IMR-90 (cell line): Measurements from ENCODE around the gene FOXO3. TPM values are rescaled to one million over a fixed set of nuclear protein-coding genes. Genes with fewer than 3 reads are reported as not detected.
A peak's percentile ranks its signal among the peaks of the same experiment; 100 is the strongest.

Source experiments
- ATAC-seq: fragments of 200-7000 bp; cut with Tn5 transposase; 2 replicates; pipeline ENCODE4 v1.9.1; 2020; ENCODE audit warnings: low read depth, mild to moderate bottlenecking, moderate library complexity
- BruUV-seq: library from RNA; stranded (reverse); fragments of 400-500 nt; replicated peaks from 2 replicates; lab custom pipeline; 2021; lab: Mats Ljungman, UMichigan
- CTCF ChIA-PET: fragments of 300-600 bp; formaldehyde crosslinking; extraction: SDS; loops from one replicate; lab custom pipeline; 2021; ENCODE audit warnings: antibody characterized with exemption; lab: Yijun Ruan, JAX
- POLR2A ChIA-PET: fragments of 300-600 bp; sonication (Branson Sonifier 250); formaldehyde crosslinking; loops from one replicate; lab custom pipeline; 2022; ENCODE audit warnings: antibody characterized with exemption; ENCODE audit not compliant: unreplicated experiment; lab: Charles Lee
- DNase-seq: peaks from one replicate; pipeline ENCODE4 v3.0.0; 2013
- H2AFZ ChIP-seq: replicated peaks from 2 replicates; pipeline ENCODE3; 2013; ENCODE audit warnings: low read length, mild to moderate bottlenecking; ENCODE audit not compliant: poor library complexity
- H2AK5ac ChIP-seq: 2 replicates; pipeline ENCODE4 v1.6.1; 2013; ENCODE audit warnings: low read depth, low read length, inconsistent platforms
- H2AK9ac ChIP-seq: replicated peaks from 2 replicates; pipeline ENCODE3; 2013; ENCODE audit warnings: mild to moderate bottlenecking, low read depth, low read length, moderate library complexity; ENCODE audit not compliant: poor library complexity
- H2BK120ac ChIP-seq: 2 replicates; pipeline ENCODE4 v1.6.1; 2013; ENCODE audit warnings: low read depth, low read length, inconsistent platforms
- H2BK15ac ChIP-seq: 3 replicates; pipeline ENCODE4 v1.6.1; 2013; ENCODE audit warnings: low read depth, low read length, inconsistent platforms
- H2BK20ac ChIP-seq: 2 replicates; pipeline ENCODE4 v1.6.1; 2013; ENCODE audit warnings: low read depth, mild to moderate bottlenecking, inconsistent platforms, low read length, moderate library complexity
- H2BK5ac ChIP-seq: 2 replicates; pipeline ENCODE4 v1.6.1; 2013; ENCODE audit warnings: mild to moderate bottlenecking, low read depth, low read length, inconsistent platforms; ENCODE audit not compliant: poor library complexity, severe bottlenecking
- H3K14ac ChIP-seq: replicated peaks from 2 replicates; pipeline ENCODE4 v1.6.1; 2013; ENCODE audit warnings: low read depth, low read length, inconsistent platforms
- H3K18ac ChIP-seq: 2 replicates; pipeline ENCODE4 v1.6.1; 2013; ENCODE audit warnings: low read depth, low read length, control low read depth
- H3K23ac ChIP-seq: 2 replicates; pipeline ENCODE4 v1.6.1; 2013; ENCODE audit warnings: low read depth, low read length, inconsistent platforms
- H3K27ac ChIP-seq: 2 replicates; pipeline ENCODE4 v1.5.1; 2013; ENCODE audit warnings: mild to moderate bottlenecking, control low read depth, low read length; ENCODE audit not compliant: insufficient read depth
- H3K27me3 ChIP-seq: 2 replicates; pipeline ENCODE4 v1.6.1; 2013; ENCODE audit warnings: low read length; ENCODE audit not compliant: control insufficient read depth, insufficient read depth
- H3K36me3 ChIP-seq: 2 replicates; pipeline ENCODE4 v1.6.1; 2013; ENCODE audit warnings: low read length, mixed read lengths; ENCODE audit not compliant: control insufficient read depth, insufficient read depth
- H3K4ac ChIP-seq: 2 replicates; pipeline ENCODE4 v1.6.1; 2013; ENCODE audit warnings: low read depth, low read length, inconsistent platforms
- H3K4me1 ChIP-seq: 2 replicates; pipeline ENCODE4 v1.6.1; 2013; ENCODE audit warnings: low read length, mixed read lengths; ENCODE audit not compliant: control insufficient read depth, insufficient read depth
- H3K4me2 ChIP-seq: 2 replicates; pipeline ENCODE4 v1.6.1; 2013; ENCODE audit warnings: low read depth, mild to moderate bottlenecking, control low read depth, low read length, moderate library complexity
- H3K4me3 ChIP-seq: 2 replicates; pipeline ENCODE4 v1.5.1; 2013; ENCODE audit warnings: low read depth, mild to moderate bottlenecking, control low read depth, low read length, moderate library complexity; ENCODE audit not compliant: insufficient read depth
- H3K56ac ChIP-seq: 2 replicates; pipeline ENCODE4 v1.6.1; 2013; ENCODE audit warnings: low read length, inconsistent platforms; ENCODE audit not compliant: insufficient read depth; ENCODE audit errors: extremely low read depth
- H3K79me1 ChIP-seq, 2 experiments: 2 replicates each; pipeline ENCODE4 v1.6.1; 2013; ENCODE audit warnings: low read length in 2 of 2, inconsistent platforms in 1 of 2, low read depth in 1 of 2
- H3K9ac ChIP-seq: 2 replicates; pipeline ENCODE4 v1.6.1; 2013; ENCODE audit warnings: low read depth, low read length, control low read depth
- H3K9me1 ChIP-seq: 2 replicates; pipeline ENCODE4 v1.6.1; 2013; ENCODE audit warnings: low read length, inconsistent platforms; ENCODE audit not compliant: insufficient read depth
- H3K9me3 ChIP-seq: 2 replicates; pipeline ENCODE4 v1.6.1; 2013; ENCODE audit warnings: low read length; ENCODE audit not compliant: control insufficient read depth, insufficient read depth
- H4K20me1 ChIP-seq: 2 replicates; pipeline ENCODE4 v1.6.1; 2013; ENCODE audit warnings: low read length, inconsistent platforms; ENCODE audit not compliant: insufficient read depth
- H4K5ac ChIP-seq: 2 replicates; pipeline ENCODE4 v1.6.1; 2013; ENCODE audit warnings: mild to moderate bottlenecking, low read depth, low read length, control low read depth
- H4K8ac ChIP-seq, 2 experiments: 2 replicates each; pipeline ENCODE4 v1.6.1; 2013; ENCODE audit warnings: low read depth in 2 of 2, low read length in 2 of 2, control low read depth in 1 of 2, inconsistent platforms in 1 of 2
- H4K91ac ChIP-seq: 2 replicates; pipeline ENCODE4 v1.6.1; 2013; ENCODE audit warnings: low read depth, low read length, inconsistent platforms; ENCODE audit not compliant: insufficient read depth
- BHLHE40 ChIP-seq: fragments of 150-350 bp; IDR thresholded peaks from 2 replicates; pipeline ENCODE4 v1.6.1; 2016; ENCODE audit warnings: mild to moderate bottlenecking, low read depth, low read length
- CEBPB ChIP-seq: IDR thresholded peaks from 2 replicates; pipeline ENCODE4 v1.6.1; 2012; ENCODE audit warnings: low read depth, low read length, improper control_type of control experiment
- CHD1 ChIP-seq: IDR thresholded peaks from 2 replicates; pipeline ENCODE4 v1.6.1; 2012; ENCODE audit warnings: low read depth, low read length, improper control_type of control experiment
- CTCF ChIP-seq: conservative IDR thresholded peaks from 2 replicates; pipeline ENCODE4 v1.5.1; 2012; ENCODE audit warnings: mild to moderate bottlenecking, low read depth, low read length, improper control_type of control experiment
- MAFK ChIP-seq: IDR thresholded peaks from 2 replicates; pipeline ENCODE4 v1.6.1; 2012; ENCODE audit warnings: low read depth, low read length, improper control_type of control experiment
- MAZ ChIP-seq: IDR thresholded peaks from 2 replicates; pipeline ENCODE4 v1.6.1; 2012; ENCODE audit warnings: low read depth, mild to moderate bottlenecking, low read length, improper control_type of control experiment, moderate library complexity, borderline replicate concordance
- MXI1 ChIP-seq: IDR thresholded peaks from 2 replicates; pipeline ENCODE4 v1.6.1; 2012; ENCODE audit warnings: low read depth, mild to moderate bottlenecking, low read length, moderate library complexity, borderline replicate concordance
- NFE2L2 ChIP-seq: fragments of 150-350 bp; IDR thresholded peaks from 2 replicates; pipeline ENCODE4 v1.6.1; 2016; ENCODE audit warnings: low read depth, mild to moderate bottlenecking, low read length
- RAD21 ChIP-seq: IDR thresholded peaks from 2 replicates; pipeline ENCODE4 v1.6.1; 2012; ENCODE audit warnings: low read length, improper control_type of control experiment
- RCOR1 ChIP-seq: IDR thresholded peaks from 2 replicates; pipeline ENCODE4 v1.6.1; 2012; ENCODE audit warnings: mild to moderate bottlenecking, low read length, improper control_type of control experiment; ENCODE audit not compliant: insufficient replicate concordance
- RFX5 ChIP-seq: IDR thresholded peaks from 2 replicates; pipeline ENCODE4 v1.8.0; 2012; ENCODE audit warnings: low read depth, mild to moderate bottlenecking, low read length, moderate library complexity
- SMC3 ChIP-seq: fragments of 150-350 bp; IDR thresholded peaks from 2 replicates; pipeline ENCODE4 v1.6.1; 2016; ENCODE audit warnings: low read depth, mild to moderate bottlenecking, antibody characterized with exemption, low read length, moderate library complexity
- USF2 ChIP-seq: fragments of 150-350 bp; IDR thresholded peaks from 2 replicates; pipeline ENCODE4 v1.6.1; 2017; ENCODE audit warnings: mild to moderate bottlenecking, antibody characterized with exemption, low read length, low read depth
- WGBS, 2 experiments: methylation state at CpG; one replicate each; pipeline versions ENCODE4 v1.1.5 to v1.1.7; 2013; ENCODE audit warnings: missing lambda C conversion rate in 2 of 2; ENCODE audit not compliant: insufficient read length in 1 of 2; ENCODE audit errors: extremely low coverage in 2 of 2; 5-methylcytosine and 5-hydroxymethylcytosine counted together
- dilution Hi-C: fragments of 300-500 bp; cut with HindIII; formaldehyde crosslinking; loops from one replicate; pipeline ENCODE4 v1.14.3; 2018; ENCODE audit warnings: low sequenced_read_pairs; ENCODE audit not compliant: unreplicated experiment
- in situ Hi-C: fragments of 300-500 bp; cut with MboI; formaldehyde crosslinking; loops from 3 replicates; pipeline ENCODE4 v1.14.3; 2019; ENCODE audit warnings: low sequenced_read_pairs, inconsistent platforms, mixed read lengths
- intact Hi-C: fragments of 100-400 bp; cut with micrococcal nuclease; formaldehyde crosslinking; loops from 2 replicates; pipeline ENCODE4 v1.10.0; 2022
- polyA plus RNA-seq, 3 experiments: library from polyadenylated mRNA; depleted of rRNA; stranded (reverse); fragments of >200 nt; gene quantifications; 2 replicates each; pipeline ENCODE4 v1.2.3, GENCODE V29; 2012; ENCODE audit warnings: low replicate concordance in 1 of 3
- total RNA-seq: library from RNA; depleted of rRNA; stranded (reverse); fragments of >200 nt; gene quantifications from 2 replicates; pipeline ENCODE4 v1.2.3, GENCODE V29; 2012
- TF ChIP-seq, protein P1 (sequence below): fragments of 150-350 bp; IDR thresholded peaks from 2 replicates; pipeline ENCODE4 v1.6.1; 2016; ENCODE audit warnings: low read depth, mild to moderate bottlenecking, low read length, moderate library complexity, borderline replicate concordance

FOXO3 gene
- total and polyA plus RNA-seq, 2 of the 4 experiments (the other 2 are of a cell fraction): 17.5 to 38.7 TPM

GRCh38 chr6:108565893-108566292 is 5.2 kb downstream of the FOXO3 start:
- Histone ChIP-seq H3K4ac (0 out of 2 replicates have a peak overlapping the region, but pooled peaks have one; percentile 0), H2BK20ac (no peak overlapping the region), H3K27ac (peak overlapping the region; percentile 21; the same call in 1 of the 2 replicates), H4K8ac (peak overlapping the region in 1 of 2 experiments; percentile 18; a peak in 1 of 4 replicates), H2BK15ac (no peak overlapping the region), H3K4me1 (peaks cover 14% of the 10 kb centered on the region), H3K4me2 (peak overlapping the region; percentile 74), H3K4me3 (no peak overlapping the region), H4K5ac (no peak overlapping the region), H3K79me1 (peaks cover 13 to 60% of the 10 kb centered on the region in 2 experiments; a peak in 3 of 4 replicates), H4K20me1 (peaks cover 61% of the 10 kb centered on the region), H3K9ac (no peak overlapping the region; the same call in 1 of the 2 replicates), H2BK120ac (no peak overlapping the region; the same call in 1 of the 2 replicates), H3K9me1 (peaks cover 17% of the 10 kb centered on the region), H2BK5ac (peak overlapping the region; percentile 85), H3K23ac (peak overlapping the region; percentile 3; the same call in 1 of the 2 replicates), H3K27me3 (no peaks in the 10 kb centered on the region), H3K18ac (peak overlapping the region; percentile 37; the same call in 1 of the 2 replicates), H3K36me3 (peaks cover 24% of the 10 kb centered on the region), H3K56ac (no peak overlapping the region; the same call in 1 of the 2 replicates), H4K91ac (no peak overlapping the region), H2AFZ (no peak overlapping the region), H3K14ac (0 out of 2 replicates have a peak overlapping the region, but pooled peaks have one; percentile 2), H2AK5ac (no peak overlapping the region), H2AK9ac (no peak overlapping the region), H3K9me3 (no peaks in the 10 kb centered on the region)
- BruUV-seq: no TSS peak
- dilution Hi-C loops (no loop called here), intact Hi-C loops (loop anchor here (2.0 kb wide), 2 partner anchors 15 to 85 kb away; no protein-coding TSS in a partner anchor), in situ Hi-C loops (no loop called here)
- ChIA-PET POLR2A (no interaction called here), CTCF (interaction anchor here (0.9 kb wide), 1 partner anchor 22 kb away, joined by 3 read pairs; no protein-coding TSS in a partner anchor)
- DNase-seq (peak; percentile 88), ATAC-seq (0 out of 2 replicates have a peak, but pooled peaks have one; percentile 2)
- no CpG with 5 or more reads among the region's 4 CpGs for WGBS, 2 experiments
- TF ChIP-seq BHLHE40: peak; percentile 52; the same call in 1 of the 2 replicates
- no peak for TF ChIP-seq NFE2L2
- TF ChIP-seq CHD1: no peak
- TF ChIP-seq RAD21: peak; percentile 39
- peak; percentile 42; the same call in 1 of the 2 replicates for TF ChIP-seq MAFK
- peak; percentile 33; the same call in 1 of the 2 replicates for TF ChIP-seq CTCF
- TF ChIP-seq MAZ: no peak
- no peak for TF ChIP-seq MXI1
- TF ChIP-seq RFX5: no peak
- no peak for TF ChIP-seq RCOR1
- TF ChIP-seq, protein P1, sequence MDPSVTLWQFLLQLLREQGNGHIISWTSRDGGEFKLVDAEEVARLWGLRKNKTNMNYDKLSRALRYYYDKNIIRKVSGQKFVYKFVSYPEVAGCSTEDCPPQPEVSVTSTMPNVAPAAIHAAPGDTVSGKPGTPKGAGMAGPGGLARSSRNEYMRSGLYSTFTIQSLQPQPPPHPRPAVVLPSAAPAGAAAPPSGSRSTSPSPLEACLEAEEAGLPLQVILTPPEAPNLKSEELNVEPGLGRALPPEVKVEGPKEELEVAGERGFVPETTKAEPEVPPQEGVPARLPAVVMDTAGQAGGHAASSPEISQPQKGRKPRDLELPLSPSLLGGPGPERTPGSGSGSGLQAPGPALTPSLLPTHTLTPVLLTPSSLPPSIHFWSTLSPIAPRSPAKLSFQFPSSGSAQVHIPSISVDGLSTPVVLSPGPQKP: no peak
- TF ChIP-seq CEBPB: peak; percentile 81
- no peak for TF ChIP-seq USF2
- TF ChIP-seq SMC3: 0 out of 2 replicates have a peak, but pooled peaks have one; percentile 16
